ENCODE data around the gene ZMYND12. TPM values are rescaled to one million over a fixed set of nuclear protein-coding genes. Genes with fewer than 3 reads are reported as not detected.

ZMYND12 gene
- polyA plus RNA-seq, 3 donors = 4.0 to 5.5 (median 4.6) TPM

- DNase-seq (ENCODE audit: low read depth in 3 of 3, low spot score in 2 of 3) = no peak
Observed at GRCh38 chr1:42399315-42400100, 56.3 kb downstream of the ZMYND12 start.

GRCh38 chr1:42392967-42393848, 62.6 kb downstream of the ZMYND12 start:
- no peak for DNase-seq (ENCODE audit: low read depth in 3 of 3, low spot score in 2 of 3)

DNA sequence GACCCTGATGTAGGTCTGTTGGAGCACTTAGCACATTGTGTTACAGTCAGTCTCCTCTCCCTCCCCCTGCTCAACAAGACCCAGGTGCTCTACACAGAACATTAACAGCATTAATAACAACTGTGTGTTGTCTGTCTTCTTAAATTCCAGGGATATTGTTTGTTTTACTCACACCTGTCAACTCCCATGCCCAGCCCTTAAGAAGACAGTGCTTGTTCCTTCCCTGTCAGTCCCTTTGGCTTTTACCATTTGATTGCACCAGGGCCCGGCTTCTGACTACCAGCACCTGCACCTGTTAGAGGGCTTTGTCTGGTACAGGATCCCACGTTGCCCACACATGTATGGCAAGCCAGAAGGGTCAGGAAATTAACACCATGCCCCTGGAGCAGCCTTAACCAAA, 63.6 kb downstream of the ZMYND12 start:
- DNase-seq (ENCODE audit: low read depth in 3 of 3, low spot score in 2 of 3) = no peak

GRCh38 chr1:42386051-42386450, 69.8 kb downstream of the ZMYND12 start:
- DNase-seq (ENCODE audit: low read depth in 3 of 3, low spot score in 2 of 3) = no peak

DNA sequence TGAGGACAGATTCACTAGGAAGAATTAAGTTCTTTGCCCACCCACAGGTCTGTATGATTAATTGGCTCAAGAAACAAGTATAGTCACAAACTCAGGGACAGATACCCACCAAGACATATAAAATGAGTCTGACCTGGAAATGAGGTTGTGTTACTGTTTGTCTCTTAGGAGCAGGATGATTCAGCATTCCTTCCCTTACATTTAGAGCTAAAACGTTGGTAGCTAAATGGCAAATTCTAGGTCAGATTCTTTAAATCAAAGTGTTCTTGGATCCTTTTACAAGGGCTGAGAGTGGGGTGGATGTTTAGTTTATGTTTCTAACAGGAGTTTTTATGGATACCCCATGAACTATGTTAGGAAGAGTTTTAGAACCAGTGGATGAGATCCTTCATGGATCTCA, 70.5 kb downstream of the ZMYND12 start:
- DNase-seq (ENCODE audit: low read depth in 3 of 3, low spot score in 2 of 3) = no peak

GRCh38 chr1:42381280-42381673, 74.5 kb downstream of the ZMYND12 start:
- DNase-seq (ENCODE audit: low read depth in 3 of 3, low spot score in 2 of 3) = no peak

DNA sequence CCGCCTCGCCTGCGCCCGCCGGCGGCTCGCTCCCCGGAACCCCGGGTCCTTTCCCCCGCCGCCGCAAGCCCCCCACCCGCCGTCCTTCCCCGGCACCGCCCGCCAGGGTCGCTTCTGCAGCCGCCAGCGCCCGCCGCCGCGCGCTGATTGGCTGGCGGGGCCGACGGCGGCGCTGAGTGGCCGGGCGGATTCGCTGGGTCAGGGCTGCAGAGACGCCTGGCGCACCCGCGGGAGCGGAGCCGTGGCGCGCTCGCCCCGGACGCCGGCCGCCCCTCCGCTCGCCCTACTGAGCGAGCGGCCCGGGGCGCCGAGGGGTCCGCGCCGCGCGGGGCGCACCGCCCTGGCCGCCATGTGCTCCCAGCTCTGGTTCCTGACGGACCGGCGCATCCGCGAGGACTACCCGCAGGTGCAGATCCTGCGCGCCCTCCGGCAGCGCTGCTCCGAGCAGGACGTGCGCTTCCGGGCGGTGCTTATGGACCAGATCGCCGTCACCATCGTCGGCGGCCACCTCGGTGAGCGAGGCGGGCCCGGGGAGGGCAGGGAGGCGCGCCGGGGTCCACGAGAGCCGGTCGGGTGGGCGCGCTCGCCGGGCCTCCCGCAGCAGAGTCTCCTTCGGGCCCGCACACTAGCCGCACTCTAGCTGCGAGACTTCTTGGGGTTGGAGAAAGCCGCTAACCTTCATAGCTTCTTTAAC, 75.1 kb downstream of the ZMYND12 start, which contains the start of gene RIMKLA:
TSS of gene RIMKLA (plus strand) at position 207 of the 694 bp plus-strand sequence. CDS start at position 350, 143 bp downstream.
- no peak for DNase-seq (ENCODE audit: low read depth in 3 of 3, low spot score in 2 of 3)

Other genes starting within 250 kb of the ZMYND12 start
- 10 to 100 TPM; 40.0 to 41.4 (median 40.9) TPM for gene FOXJ3, start 120.8 kb downstream of the ZMYND12 start, polyA plus RNA-seq (ENCODE audit: insufficient read length in 3 of 3)
- under 1 TPM; 0.40 to 0.47 (median 0.42) TPM for gene RIMKLA, start 75.2 kb downstream of the ZMYND12 start, polyA plus RNA-seq (ENCODE audit: insufficient read length in 3 of 3)
- gene PPCS, start 521 bp upstream of the ZMYND12 start, polyA plus RNA-seq (ENCODE audit: insufficient read length in 3 of 3) = 10 to 100 TPM; 86.8 to 92.9 (median 92.0) TPM
- 10 to 100 TPM; 17.4 to 20.8 (median 18.0) TPM for gene CCDC30, start 7.3 kb upstream of the ZMYND12 start, polyA plus RNA-seq (ENCODE audit: insufficient read length in 3 of 3)
- gene PPIH, start 202.4 kb upstream of the ZMYND12 start, polyA plus RNA-seq (ENCODE audit: insufficient read length in 3 of 3) = 10 to 100 TPM; 53.9 to 62.5 (median 57.5) TPM
- gene YBX1, start 226.4 kb upstream of the ZMYND12 start, polyA plus RNA-seq (ENCODE audit: insufficient read length in 3 of 3) = 100 to 1,000 TPM; 611 to 684 (median 661) TPM

All from right renal cortex interstitium (tissue), 3 donors.